ENCODE data around the gene SERBP1.

The SERBP1 gene

GRCh38 chr1:67441739-67442281 is 11.6 kb upstream of the SERBP1 start:
- DNase-seq (ENCODE audit: extremely low read depth, low read depth) = no peak
- TF ChIP-seq CTCF (IDR thresholded peaks at IDR 0.05; ENCODE audit: low read depth, low read length, missing control alignments) = no peak
- H3K4me3 ChIP-seq (replicated peaks; ENCODE audit: low read depth, low read length) = no peak overlapping the region

GRCh38 chr1:67441183-67441582 is 11.0 kb upstream of the SERBP1 start:
- no peak overlapping the region for H3K4me3 ChIP-seq (replicated peaks; ENCODE audit: low read depth, low read length)
- no peak for DNase-seq (ENCODE audit: extremely low read depth, low read depth)
- no peak for TF ChIP-seq CTCF (IDR thresholded peaks at IDR 0.05; ENCODE audit: low read depth, low read length, missing control alignments)

GRCh38 chr1:67440339-67440738 is 10.1 kb upstream of the SERBP1 start:
- TF ChIP-seq CTCF (IDR thresholded peaks at IDR 0.05; ENCODE audit: low read depth, low read length, missing control alignments) = no peak
- H3K4me3 ChIP-seq (replicated peaks; ENCODE audit: low read depth, low read length) = no peak overlapping the region
- DNase-seq (ENCODE audit: extremely low read depth, low read depth) = no peak

- TF ChIP-seq CTCF (IDR thresholded peaks at IDR 0.05; ENCODE audit: low read depth, low read length, missing control alignments) = no peak
- DNase-seq (ENCODE audit: extremely low read depth, low read depth) = no peak
- no peak overlapping the region for H3K4me3 ChIP-seq (replicated peaks; ENCODE audit: low read depth, low read length)
These were observed 9.3 kb upstream of the SERBP1 start for GRCh38 chr1:67439277-67440029.

- no peak for DNase-seq (ENCODE audit: extremely low read depth, low read depth)
- TF ChIP-seq CTCF (IDR thresholded peaks at IDR 0.05; ENCODE audit: low read depth, low read length, missing control alignments) = no peak
- no peak overlapping the region for H3K4me3 ChIP-seq (replicated peaks; ENCODE audit: low read depth, low read length)
These were observed 7.8 kb upstream of the SERBP1 start for GRCh38 chr1:67437961-67438360.

GRCh38 chr1:67436511-67437055 is 6.4 kb upstream of the SERBP1 start:
- no peak for DNase-seq (ENCODE audit: extremely low read depth, low read depth)
- H3K4me3 ChIP-seq (replicated peaks; ENCODE audit: low read depth, low read length) = no peak overlapping the region
- TF ChIP-seq CTCF (IDR thresholded peaks at IDR 0.05; ENCODE audit: low read depth, low read length, missing control alignments) = no peak

All from HFF-Myc (cell line).